K562 (cell line): ENCODE data around the gene DGLUCY.

ENCODE experiments used
- AFF4 ChIP-seq: sonication (generic); formaldehyde crosslinking; IDR thresholded peaks from 2 replicates; pipeline ENCODE4 v1.8.0; 2023; ENCODE audit warnings: mild to moderate bottlenecking, missing genetic modification reagents
- MAFK ChIP-seq: IDR thresholded peaks from 2 replicates; pipeline ENCODE4 v1.6.1; 2011; ENCODE audit warnings: low read length, improper control_type of control experiment
- MAZ ChIP-seq, 2 experiments: fragments of 450-650 bp in 1 of 2; sonication (generic) in 1 of 2; formaldehyde crosslinking; IDR thresholded peaks in 1 of 2; conservative IDR thresholded peaks in 1 of 2; 2 replicates each; pipeline versions ENCODE4 v1.4.0 to v1.5.0; 2020; ENCODE audit warnings: mild to moderate bottlenecking in 1 of 2, missing genetic modification reagents in 1 of 2
- NFYB ChIP-seq: IDR thresholded peaks from 2 replicates; pipeline ENCODE4 v1.6.1; 2011; ENCODE audit warnings: mild to moderate bottlenecking, moderate library complexity; ENCODE audit not compliant: insufficient read length; ENCODE audit errors: extremely low read depth
- SRF ChIP-seq, 2 experiments: fragments of 250-450, 450-650 bp in 1 of 2; sonication (Bioruptor Pico) in 1 of 2; sonication (generic) in 1 of 2; formaldehyde crosslinking; IDR thresholded peaks; 2 replicates each; pipeline versions ENCODE4 v1.5.0 to v1.5.1; 2020 to 2022; ENCODE audit warnings: mild to moderate bottlenecking in 1 of 2, missing genetic modification reagents in 1 of 2
- ZNF140 ChIP-seq: fragments of 250-450 bp; sonication (Bioruptor Pico); IDR thresholded peaks from 2 replicates; pipeline ENCODE4 v1.8.0; 2021; ENCODE audit warnings: moderate library complexity, mild to moderate bottlenecking, inconsistent platforms
- TF ChIP-seq, protein P1 (sequence below), 3 experiments: IDR thresholded peaks in 2 of 3; conservative IDR thresholded peaks in 1 of 3; 2 replicates each; pipeline ENCODE4 v1.5.1; 2011 to 2012; ENCODE audit warnings: low read length in 3 of 3, mild to moderate bottlenecking in 3 of 3, control low read depth in 2 of 3, improper control_type of control experiment in 1 of 3, inconsistent platforms in 1 of 3, low read depth in 1 of 3, mixed read lengths in 1 of 3, moderate library complexity in 1 of 3; ENCODE audit not compliant: insufficient read depth in 2 of 3
- TF ChIP-seq, protein P2 (sequence below): sonication (generic); formaldehyde crosslinking; IDR thresholded peaks from 2 replicates; pipeline ENCODE4 v1.8.0; 2022; ENCODE audit warnings: mild to moderate bottlenecking, missing genetic modification reagents, borderline replicate concordance

GRCh38 chr14:91159906-91160305 lies 46.0 kb downstream of the DGLUCY start:
- TF ChIP-seq SRF (CRISPR knock-in tag; IDR thresholded peaks at IDR 0.05) (no peak), ZNF140 (CRISPR knock-in tag) (no peak), NFYB (no peak), AFF4 (no peak), MAFK (no peak), MAZ (CRISPR knock-in tag; conservative IDR thresholded peaks at IDR 0.05 in 1 of 2, IDR thresholded peaks at IDR 0.05 in 1 of 2) (no peak)
- TF ChIP-seq, protein P1, sequence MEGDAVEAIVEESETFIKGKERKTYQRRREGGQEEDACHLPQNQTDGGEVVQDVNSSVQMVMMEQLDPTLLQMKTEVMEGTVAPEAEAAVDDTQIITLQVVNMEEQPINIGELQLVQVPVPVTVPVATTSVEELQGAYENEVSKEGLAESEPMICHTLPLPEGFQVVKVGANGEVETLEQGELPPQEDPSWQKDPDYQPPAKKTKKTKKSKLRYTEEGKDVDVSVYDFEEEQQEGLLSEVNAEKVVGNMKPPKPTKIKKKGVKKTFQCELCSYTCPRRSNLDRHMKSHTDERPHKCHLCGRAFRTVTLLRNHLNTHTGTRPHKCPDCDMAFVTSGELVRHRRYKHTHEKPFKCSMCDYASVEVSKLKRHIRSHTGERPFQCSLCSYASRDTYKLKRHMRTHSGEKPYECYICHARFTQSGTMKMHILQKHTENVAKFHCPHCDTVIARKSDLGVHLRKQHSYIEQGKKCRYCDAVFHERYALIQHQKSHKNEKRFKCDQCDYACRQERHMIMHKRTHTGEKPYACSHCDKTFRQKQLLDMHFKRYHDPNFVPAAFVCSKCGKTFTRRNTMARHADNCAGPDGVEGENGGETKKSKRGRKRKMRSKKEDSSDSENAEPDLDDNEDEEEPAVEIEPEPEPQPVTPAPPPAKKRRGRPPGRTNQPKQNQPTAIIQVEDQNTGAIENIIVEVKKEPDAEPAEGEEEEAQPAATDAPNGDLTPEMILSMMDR (IDR thresholded peaks at IDR 0.05 in 2 of 3, conservative IDR thresholded peaks at IDR 0.05 in 1 of 3; ENCODE audit: insufficient read depth in 2 of 3, low read depth in 1 of 3, low read length in 3 of 3), result no peak
- TF ChIP-seq, protein P2, sequence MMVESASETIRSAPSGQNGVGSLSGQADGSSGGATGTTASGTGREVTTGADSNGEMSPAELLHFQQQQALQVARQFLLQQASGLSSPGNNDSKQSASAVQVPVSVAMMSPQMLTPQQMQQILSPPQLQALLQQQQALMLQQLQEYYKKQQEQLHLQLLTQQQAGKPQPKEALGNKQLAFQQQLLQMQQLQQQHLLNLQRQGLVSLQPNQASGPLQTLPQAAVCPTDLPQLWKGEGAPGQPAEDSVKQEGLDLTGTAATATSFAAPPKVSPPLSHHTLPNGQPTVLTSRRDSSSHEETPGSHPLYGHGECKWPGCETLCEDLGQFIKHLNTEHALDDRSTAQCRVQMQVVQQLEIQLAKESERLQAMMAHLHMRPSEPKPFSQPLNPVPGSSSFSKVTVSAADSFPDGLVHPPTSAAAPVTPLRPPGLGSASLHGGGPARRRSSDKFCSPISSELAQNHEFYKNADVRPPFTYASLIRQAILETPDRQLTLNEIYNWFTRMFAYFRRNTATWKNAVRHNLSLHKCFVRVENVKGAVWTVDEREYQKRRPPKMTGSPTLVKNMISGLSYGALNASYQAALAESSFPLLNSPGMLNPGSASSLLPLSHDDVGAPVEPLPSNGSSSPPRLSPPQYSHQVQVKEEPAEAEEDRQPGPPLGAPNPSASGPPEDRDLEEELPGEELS, result no peak
